Gastrocnemius medialis (tissue), 4 donors: ENCODE measurements around the gene FDX1. TPM values are rescaled to one million over a fixed set of nuclear protein-coding genes. Genes with fewer than 3 reads are reported as not detected.
"Not testable (repeated sequence)": the region's sequence is repeated elsewhere in the genome, so short reads cannot be mapped to it uniquely, and the experiment has no call there.

Experiments
- ATAC-seq, 2 donors: fragments of 150-250 bp; one replicate each; pipeline ENCODE4 v1.9.1; 2016
- DNase-seq, 2 donors: peaks; one replicate each; pipeline ENCODE4 v3.0.0-alpha.2; 2019
- H3K27ac ChIP-seq, 4 donors: fragments of 200-600 bp; sonication (generic); 1 replicate in 1 of 4; 2 replicates in 3 of 4; pipeline ENCODE4 v1.5.1; 2016 to 2018; ENCODE audit warnings: mild to moderate bottlenecking in 2 of 4, moderate library complexity in 1 of 4
- H3K27me3 ChIP-seq, 3 donors: fragments of 200-600 bp; sonication (generic) in 2 of 3; 1 replicate in 1 of 3; 2 replicates in 2 of 3; pipeline versions ENCODE4 v1.5.1 to v1.6.0; 2016 to 2019; ENCODE audit warnings: mild to moderate bottlenecking in 1 of 3, moderate library complexity in 1 of 3
- H3K36me3 ChIP-seq, 2 donors: fragments of 200-600 bp; sonication (generic) in 1 of 2; one replicate each; pipeline ENCODE4 v1.5.1; 2017 to 2018
- H3K4me1 ChIP-seq, 2 donors: fragments of 200-600 bp; sonication (generic) in 1 of 2; one replicate each; pipeline ENCODE4 v1.5.1; 2016 to 2017; ENCODE audit warnings: mild to moderate bottlenecking in 2 of 2
- H3K4me3 ChIP-seq, 4 donors: fragments of 200-600 bp; sonication (generic) in 3 of 4; 1 replicate in 1 of 4; 2 replicates in 3 of 4; pipeline ENCODE4 v1.5.1; 2016 to 2019; ENCODE audit warnings: mild to moderate bottlenecking in 2 of 4
- H3K9me3 ChIP-seq, 3 donors: fragments of 200-600 bp; sonication (generic) in 2 of 3; 1 replicate in 1 of 3; 2 replicates in 2 of 3; pipeline ENCODE4 v1.5.1; 2016 to 2019
- POLR2A ChIP-seq, 2 donors: fragments of 450-650 bp; IDR thresholded peaks; one replicate each; pipeline ENCODE4 v1.6.1; 2017; ENCODE audit warnings: antibody characterized with exemption in 2 of 2, mild to moderate bottlenecking in 2 of 2, moderate library complexity in 2 of 2
- in situ Hi-C, 4 donors: fragments of 200-750 bp; cut with MboI; loops; one replicate each; pipeline versions ENCODE4 v1.15.0 to v1.8.0; 2017; ENCODE audit warnings: low sequenced_read_pairs in 4 of 4
- intact Hi-C: fragments of 100-400 bp; cut with DNase I; formaldehyde crosslinking; loops from one replicate; pipeline ENCODE4 v1.15.1; 2023; ENCODE audit warnings: low total_unique reads
- total RNA-seq, 4 donors: library from RNA; depleted of rRNA; stranded (reverse); fragments of >200 nt; gene quantifications; one replicate each; pipeline versions ENCODE4 v1.1.0 to v1.2.3, GENCODE V29; 2016
- TF ChIP-seq, protein P1 (sequence below), 5 experiments: fragments of 450-650 bp in 3 of 5; fragments of 200-600 bp in 2 of 5; sonication (generic) in 2 of 5; IDR thresholded peaks in 4 of 5; conservative IDR thresholded peaks in 1 of 5; 1 replicate in 4 of 5; 2 replicates in 1 of 5; pipeline ENCODE4 v1.5.1; 2016 to 2019; ENCODE audit warnings: antibody characterized with exemption in 5 of 5, mild to moderate bottlenecking in 3 of 5, moderate library complexity in 3 of 5

Gene FDX1
- total RNA-seq, 4 donors from 2014 or later, result 13.3 to 25.0 (median 21.3) TPM

- H3K4me1 ChIP-seq, H3K27me3 ChIP-seq, H3K4me3 ChIP-seq, ATAC-seq, H3K9me3 ChIP-seq, DNase-seq, in situ Hi-C loops, H3K27ac ChIP-seq, intact Hi-C loops, H3K36me3 ChIP-seq: not testable (repeated sequence)
These were observed 24.1 kb upstream of the FDX1 start for GRCh38 chr11:110405636-110406035.

GRCh38 chr11:110407315-110407714 lies 22.4 kb upstream of the FDX1 start:
- in situ Hi-C loops (no loop called here), intact Hi-C loops (no loop called here)
- Histone ChIP-seq H3K4me3 (no peak overlapping the region), H3K4me1 (no peaks in the 10 kb centered on the region), H3K27ac (no peak overlapping the region), H3K27me3 (no peaks in the 10 kb centered on the region), H3K36me3 (no peaks in the 10 kb centered on the region), H3K9me3 (no peaks in the 10 kb centered on the region)
- no peak for DNase-seq
- TF ChIP-seq, protein P1, sequence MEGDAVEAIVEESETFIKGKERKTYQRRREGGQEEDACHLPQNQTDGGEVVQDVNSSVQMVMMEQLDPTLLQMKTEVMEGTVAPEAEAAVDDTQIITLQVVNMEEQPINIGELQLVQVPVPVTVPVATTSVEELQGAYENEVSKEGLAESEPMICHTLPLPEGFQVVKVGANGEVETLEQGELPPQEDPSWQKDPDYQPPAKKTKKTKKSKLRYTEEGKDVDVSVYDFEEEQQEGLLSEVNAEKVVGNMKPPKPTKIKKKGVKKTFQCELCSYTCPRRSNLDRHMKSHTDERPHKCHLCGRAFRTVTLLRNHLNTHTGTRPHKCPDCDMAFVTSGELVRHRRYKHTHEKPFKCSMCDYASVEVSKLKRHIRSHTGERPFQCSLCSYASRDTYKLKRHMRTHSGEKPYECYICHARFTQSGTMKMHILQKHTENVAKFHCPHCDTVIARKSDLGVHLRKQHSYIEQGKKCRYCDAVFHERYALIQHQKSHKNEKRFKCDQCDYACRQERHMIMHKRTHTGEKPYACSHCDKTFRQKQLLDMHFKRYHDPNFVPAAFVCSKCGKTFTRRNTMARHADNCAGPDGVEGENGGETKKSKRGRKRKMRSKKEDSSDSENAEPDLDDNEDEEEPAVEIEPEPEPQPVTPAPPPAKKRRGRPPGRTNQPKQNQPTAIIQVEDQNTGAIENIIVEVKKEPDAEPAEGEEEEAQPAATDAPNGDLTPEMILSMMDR (IDR thresholded peaks at IDR 0.05 in 4 of 5, conservative IDR thresholded peaks at IDR 0.05 in 1 of 5), result no peak
- TF ChIP-seq POLR2A (IDR thresholded peaks at IDR 0.05), result no peak
- no peak for ATAC-seq

DNA sequence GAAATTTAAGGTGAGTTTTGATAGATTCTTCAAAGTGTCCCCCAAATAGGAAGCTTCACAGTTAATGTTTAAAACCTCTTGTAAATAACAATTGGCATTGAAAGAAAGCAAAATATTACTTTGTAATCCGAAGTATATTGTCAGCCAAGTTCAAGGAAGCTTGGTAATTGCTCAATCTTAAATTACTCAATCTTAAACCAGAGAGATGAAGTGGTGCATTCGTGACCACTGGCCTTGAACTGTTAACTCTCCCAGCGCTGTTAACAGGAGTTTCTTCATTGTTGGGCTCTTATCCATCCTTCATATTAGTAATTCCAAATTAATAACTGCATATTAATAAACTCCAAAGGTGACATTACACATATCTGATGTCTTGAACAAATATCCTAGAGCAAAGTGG lies 20.6 kb upstream of the FDX1 start:
- H3K4me1 ChIP-seq, result no peaks in the 10 kb centered on the region
- TF ChIP-seq, protein P1 (IDR thresholded peaks at IDR 0.05 in 4 of 5, conservative IDR thresholded peaks at IDR 0.05 in 1 of 5), result no peak
- no peak for TF ChIP-seq POLR2A (IDR thresholded peaks at IDR 0.05)
- in situ Hi-C loops, result no loop called here
- DNase-seq, result no peak
- H3K27ac ChIP-seq, result no peak overlapping the region
- ATAC-seq, result no peak
- intact Hi-C loops, result no loop called here
- no peaks in the 10 kb centered on the region for H3K36me3 ChIP-seq
- H3K4me3 ChIP-seq, result no peak overlapping the region
- no peaks in the 10 kb centered on the region for H3K9me3 ChIP-seq
- no peaks in the 10 kb centered on the region for H3K27me3 ChIP-seq

DNA sequence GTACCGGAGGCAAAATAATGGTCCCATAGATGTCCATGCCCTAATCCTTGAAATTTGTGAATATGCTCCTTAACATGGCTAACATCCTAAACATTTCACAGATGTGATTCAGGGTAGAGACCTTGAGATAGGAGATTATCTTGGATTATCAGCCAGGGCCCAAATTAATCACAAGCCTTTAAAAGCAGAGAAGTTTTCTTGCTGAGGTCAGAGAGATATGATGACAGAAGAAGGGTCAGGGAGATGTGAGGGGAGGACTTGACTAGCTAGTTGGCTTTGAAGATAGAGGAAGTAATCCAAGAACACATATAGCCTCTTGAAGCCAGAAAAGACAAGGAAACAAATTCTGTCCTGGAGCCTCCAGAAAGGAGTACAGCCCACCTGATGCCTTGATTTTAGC lies 19.1 kb upstream of the FDX1 start:
- no peak overlapping the region for H3K27ac ChIP-seq
- in situ Hi-C loops, result no loop called here
- no peak for TF ChIP-seq POLR2A (IDR thresholded peaks at IDR 0.05)
- TF ChIP-seq, protein P1 (IDR thresholded peaks at IDR 0.05 in 4 of 5, conservative IDR thresholded peaks at IDR 0.05 in 1 of 5), result no peak
- DNase-seq (no peak), ATAC-seq (no peak)
- intact Hi-C loops, result no loop called here
- H3K36me3 ChIP-seq, result no peaks in the 10 kb centered on the region
- H3K9me3 ChIP-seq, result no peaks in the 10 kb centered on the region
- H3K27me3 ChIP-seq, result no peaks in the 10 kb centered on the region
- no peaks in the 10 kb centered on the region for H3K4me1 ChIP-seq
- no peak overlapping the region for H3K4me3 ChIP-seq

GRCh38 chr11:110415081-110415480 lies 14.7 kb upstream of the FDX1 start:
- Histone ChIP-seq H3K4me1 (no peaks in the 10 kb centered on the region), H3K36me3 (no peaks in the 10 kb centered on the region), H3K27ac (no peak overlapping the region), H3K4me3 (no peak overlapping the region), H3K27me3 (no peaks in the 10 kb centered on the region), H3K9me3 (no peaks in the 10 kb centered on the region)
- in situ Hi-C loops (no loop called here), intact Hi-C loops (no loop called here)
- no peak for TF ChIP-seq POLR2A (IDR thresholded peaks at IDR 0.05)
- TF ChIP-seq, protein P1 (IDR thresholded peaks at IDR 0.05 in 4 of 5, conservative IDR thresholded peaks at IDR 0.05 in 1 of 5), result no peak
- ATAC-seq, result no peak
- no peak for DNase-seq

DNA sequence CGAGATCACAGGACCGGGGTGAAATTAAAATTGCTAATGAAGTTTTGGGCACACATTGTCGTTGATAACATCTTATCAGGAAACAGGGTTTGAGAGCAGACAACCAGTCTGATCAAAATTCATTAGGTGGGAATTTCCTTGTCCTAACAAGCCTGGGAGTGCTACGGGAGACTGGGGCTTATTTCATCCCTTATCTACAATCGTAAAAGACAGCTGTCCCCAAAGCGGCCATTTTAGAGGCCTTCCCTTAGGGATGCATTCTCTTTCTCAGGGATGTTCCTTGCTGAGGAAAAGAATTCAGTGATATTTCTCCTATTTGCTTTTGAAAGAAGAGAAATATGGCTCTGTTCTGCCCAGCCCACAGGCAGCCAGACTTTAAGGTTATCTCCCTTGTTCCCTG lies 8.1 kb upstream of the FDX1 start:
- in situ Hi-C loops, H3K4me1 ChIP-seq, intact Hi-C loops, H3K9me3 ChIP-seq, H3K36me3 ChIP-seq, H3K27me3 ChIP-seq, ATAC-seq, DNase-seq, H3K27ac ChIP-seq, H3K4me3 ChIP-seq: not testable (repeated sequence)
